Stimulated activated CD8-positive, alpha-beta memory T cell treated with anti-CD3 and anti-CD28 coated beads, Interleukin-7, amount 100 ng/mL, for 4 hours (primary cell): ENCODE data around the gene HMGXB4.
"Not testable (repeated sequence)": the region's sequence is repeated elsewhere in the genome, so short reads cannot be mapped to it uniquely, and the experiment has no call there.

Experiments
- DNase-seq, 2 donors: peaks; one replicate each; pipeline ENCODE4 v3.0.0-alpha.2; 2020; ENCODE audit warnings: low read depth in 2 of 2

The HMGXB4 gene, protein sequence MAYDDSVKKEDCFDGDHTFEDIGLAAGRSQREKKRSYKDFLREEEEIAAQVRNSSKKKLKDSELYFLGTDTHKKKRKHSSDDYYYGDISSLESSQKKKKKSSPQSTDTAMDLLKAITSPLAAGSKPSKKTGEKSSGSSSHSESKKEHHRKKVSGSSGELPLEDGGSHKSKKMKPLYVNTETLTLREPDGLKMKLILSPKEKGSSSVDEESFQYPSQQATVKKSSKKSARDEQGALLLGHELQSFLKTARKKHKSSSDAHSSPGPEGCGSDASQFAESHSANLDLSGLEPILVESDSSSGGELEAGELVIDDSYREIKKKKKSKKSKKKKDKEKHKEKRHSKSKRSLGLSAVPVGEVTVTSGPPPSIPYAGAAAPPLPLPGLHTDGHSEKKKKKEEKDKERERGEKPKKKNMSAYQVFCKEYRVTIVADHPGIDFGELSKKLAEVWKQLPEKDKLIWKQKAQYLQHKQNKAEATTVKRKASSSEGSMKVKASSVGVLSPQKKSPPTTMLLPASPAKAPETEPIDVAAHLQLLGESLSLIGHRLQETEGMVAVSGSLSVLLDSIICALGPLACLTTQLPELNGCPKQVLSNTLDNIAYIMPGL

DNA sequence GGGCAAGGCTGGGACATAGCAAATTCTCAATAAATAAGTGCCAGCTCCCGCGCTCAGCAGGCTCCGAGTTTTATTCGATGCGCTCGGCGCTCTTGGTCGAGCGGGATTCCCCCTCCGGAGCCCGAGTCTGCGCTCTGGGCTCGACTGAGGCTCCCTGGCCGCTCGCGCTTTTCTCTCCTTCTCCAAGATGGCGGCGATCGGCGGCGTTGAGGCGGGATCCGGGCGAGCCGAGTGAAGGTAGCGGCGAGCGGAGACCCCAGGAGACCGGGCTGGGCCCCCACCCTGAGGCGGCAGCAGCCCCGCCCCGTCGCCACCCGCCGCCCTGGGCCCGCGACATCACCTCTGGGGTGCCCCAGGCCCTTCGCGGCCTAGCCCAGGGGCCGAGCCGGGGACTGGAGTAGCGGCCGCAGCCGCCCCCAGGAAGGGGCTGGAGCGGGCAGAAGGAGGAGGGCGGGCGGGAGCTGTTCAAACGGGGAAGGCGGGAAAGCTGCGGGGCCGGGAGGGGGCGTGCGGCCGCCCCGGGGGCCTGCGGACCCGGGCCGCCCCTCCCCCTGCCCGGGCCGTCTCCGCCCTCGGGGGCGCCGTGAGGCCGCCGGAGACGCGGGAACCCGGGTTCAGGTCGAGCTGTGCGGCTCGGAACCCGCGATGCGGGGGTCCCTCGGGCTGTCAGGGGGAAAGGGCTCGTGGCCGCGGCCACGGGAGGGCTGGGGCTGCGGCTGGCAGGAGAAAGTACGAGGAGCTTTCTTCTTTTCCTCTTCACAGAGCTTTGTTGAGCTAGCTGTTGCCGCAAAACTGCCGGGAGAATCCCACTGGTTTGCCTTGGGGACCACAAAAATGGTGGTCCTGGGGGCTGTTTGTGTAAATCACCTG lies at the start of gene HMGXB4:
HMGXB4 (plus strand) TSS at position 173 of the 870 bp plus-strand sequence. CDS start 4,898 bp downstream, outside the sequence.
- DNase-seq = peak; percentile 74 to 83

DNA sequence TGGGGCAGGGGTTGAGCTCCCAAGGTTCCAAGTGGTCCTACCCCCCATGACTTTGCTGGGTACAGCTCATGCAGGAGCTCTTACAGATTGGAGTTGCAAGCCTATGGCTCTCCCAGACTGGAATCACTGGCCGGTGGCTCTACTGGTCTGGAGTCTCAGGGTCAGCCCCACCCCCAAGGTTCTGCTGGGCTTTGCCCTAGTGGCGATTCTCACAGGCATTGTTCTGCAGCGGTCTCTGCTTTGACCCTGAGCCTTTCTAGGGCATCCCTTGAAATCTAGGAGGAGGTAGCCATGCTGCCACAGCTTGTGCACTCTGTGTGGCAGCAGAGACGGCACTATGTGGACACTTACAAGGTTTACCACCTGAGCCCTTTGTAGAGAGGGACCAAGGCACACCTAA lies 49.3 kb upstream of the HMGXB4 start:
- DNase-seq = no peak

DNA sequence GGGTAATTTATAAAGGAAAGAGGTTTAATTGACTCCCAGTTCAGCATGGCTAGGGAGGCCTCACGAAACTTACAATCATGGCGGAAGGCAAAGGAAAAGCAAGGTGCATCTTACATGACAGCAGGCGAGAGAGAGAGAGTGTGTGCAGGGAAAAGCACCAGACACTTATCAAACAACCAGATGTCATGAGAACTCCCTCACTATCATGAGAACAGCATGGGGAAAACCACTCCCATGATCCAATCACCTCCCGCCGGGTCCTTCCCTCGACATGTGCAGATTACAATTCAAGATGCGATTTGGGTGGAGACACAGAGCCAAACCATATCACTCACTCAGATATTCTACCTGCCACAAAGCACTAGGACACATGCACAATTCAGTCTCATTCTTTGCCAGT lies 48.1 kb upstream of the HMGXB4 start:
- no peak for DNase-seq

DNA sequence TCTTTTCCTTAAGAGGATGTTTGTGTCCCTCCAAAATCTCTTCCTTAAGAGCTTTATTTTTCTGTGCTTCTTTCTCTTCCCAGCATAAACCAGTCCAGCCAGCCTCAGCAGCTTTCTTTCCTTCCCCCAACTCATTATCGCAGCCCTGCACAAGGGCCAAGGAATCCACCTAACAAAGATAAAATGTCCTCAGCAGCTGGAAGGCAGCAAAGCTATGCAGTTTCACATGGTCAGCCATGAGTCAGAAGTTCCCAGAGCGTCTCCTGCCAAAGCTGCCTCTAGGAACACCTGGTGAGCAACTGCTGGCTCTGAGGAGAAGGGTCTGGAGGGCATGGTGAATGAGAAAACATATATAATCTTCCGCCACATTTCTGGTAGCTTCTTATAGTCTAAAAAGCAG lies 45.3 kb upstream of the HMGXB4 start:
- no peak for DNase-seq

DNA sequence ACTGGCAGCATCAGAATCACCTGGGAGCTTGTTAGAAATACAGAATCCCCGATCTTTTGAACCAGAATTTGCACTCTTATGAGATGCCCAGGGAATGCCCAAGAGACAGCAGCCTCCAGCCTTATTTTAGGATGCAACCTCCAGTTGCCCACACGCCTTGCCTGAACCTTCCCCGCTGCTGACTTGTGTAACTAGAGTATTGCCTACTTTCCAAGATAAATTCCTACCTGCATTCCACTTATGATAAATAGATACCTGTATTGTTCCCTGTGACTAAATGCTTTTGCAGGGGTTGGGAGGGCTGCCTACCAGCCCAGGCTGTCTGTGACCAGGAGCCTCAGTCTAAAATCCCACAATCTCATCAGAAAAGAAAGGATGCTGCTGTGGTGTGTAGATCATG lies 44.3 kb upstream of the HMGXB4 start:
- DNase-seq = no peak

DNA sequence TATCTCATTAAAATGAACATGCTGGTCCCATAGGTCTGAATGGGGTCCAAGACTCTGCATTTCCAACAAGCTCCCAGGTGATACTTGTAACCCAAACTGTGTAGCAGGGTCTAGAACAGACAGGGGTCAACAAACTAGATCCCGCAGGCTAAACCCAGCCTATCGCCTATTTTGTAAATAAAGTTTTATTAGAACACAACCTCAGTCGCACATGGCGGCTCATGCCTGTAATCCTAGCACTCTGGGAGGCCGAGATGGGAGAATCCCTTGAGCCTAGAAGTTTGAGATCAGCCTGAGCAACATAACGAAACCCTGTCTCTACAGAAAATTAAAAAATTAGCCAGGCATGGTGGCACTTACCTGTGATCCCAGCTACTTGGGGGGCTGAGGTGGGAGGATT lies 42.3 kb upstream of the HMGXB4 start:
- DNase-seq = no peak

DNA sequence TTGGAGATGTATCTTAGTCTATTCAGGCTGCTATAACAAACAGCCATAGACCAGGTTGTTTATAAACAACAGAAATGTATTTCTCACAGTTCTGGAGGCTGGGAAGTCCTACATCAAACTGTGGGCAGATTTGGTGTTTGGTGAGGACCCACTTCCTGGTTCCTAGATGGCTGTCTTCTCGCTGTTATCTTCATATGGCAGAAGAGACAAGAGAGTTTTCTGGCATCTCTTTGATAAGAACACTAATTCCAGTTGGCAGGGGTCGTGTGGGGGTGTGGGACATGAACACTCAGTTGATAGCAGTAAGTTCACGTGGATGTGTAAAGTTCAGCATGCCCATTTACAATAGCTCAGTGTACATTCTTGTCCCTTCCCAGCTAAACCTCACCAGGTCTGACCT lies 41.3 kb upstream of the HMGXB4 start:
- no peak for DNase-seq

DNA sequence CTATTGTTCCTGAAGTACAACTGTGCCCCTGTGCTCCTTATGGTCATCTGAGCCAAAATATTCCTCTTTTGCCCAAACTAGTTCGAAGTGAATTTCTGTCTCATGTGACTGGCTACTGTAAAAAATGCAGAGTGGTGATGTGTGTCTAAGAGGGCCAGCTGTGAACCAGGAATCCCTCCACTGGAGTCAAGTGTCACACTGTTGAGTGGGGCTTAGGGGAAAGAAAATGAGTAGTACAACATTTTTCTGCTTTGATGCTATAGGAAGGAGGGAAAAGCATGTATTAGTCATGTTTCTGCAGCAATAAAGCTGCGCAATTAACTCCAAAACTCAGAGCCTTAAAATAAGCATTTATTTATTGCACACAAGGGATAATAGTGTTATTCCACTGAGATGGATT lies 39.8 kb upstream of the HMGXB4 start:
- no peak for DNase-seq

DNA sequence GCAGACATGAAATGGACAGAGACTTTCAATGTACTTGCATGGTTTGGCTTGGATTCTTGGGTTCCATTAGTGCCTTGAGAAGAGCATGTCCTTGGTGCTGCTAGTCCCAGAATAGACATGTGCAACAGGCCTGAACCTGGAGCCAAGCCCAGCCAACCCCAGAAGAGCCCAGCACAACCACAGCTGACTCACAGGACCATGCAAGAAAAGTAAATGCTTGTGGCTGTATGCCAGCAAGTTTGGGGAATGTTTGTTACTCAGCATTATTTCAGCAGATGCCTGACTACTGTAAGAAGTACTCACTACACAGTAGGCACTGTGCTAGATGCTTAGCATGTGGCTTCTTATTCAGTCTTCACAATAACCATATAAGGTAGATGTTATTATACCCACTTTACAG lies 39.2 kb upstream of the HMGXB4 start:
- DNase-seq = no peak

DNA sequence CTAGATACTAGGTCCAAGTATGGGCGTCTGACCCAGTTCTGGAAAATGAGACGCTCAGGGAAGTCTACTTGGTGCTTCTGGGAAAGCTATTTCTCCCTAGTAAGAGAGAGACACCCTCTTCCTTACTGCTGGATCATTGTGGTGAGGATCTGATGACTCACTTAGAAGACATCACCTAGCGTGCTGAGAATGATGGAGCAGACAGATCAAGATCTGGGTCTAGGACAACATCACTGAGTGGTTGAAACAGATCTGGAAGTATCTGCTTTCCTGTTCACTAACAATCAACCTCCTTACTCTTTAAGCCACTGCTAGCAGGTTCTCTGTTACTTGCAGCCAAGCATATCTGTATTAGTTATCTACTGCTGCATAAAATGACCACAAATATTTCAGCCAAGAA lies 38.3 kb upstream of the HMGXB4 start:
- no peak for DNase-seq

DNA sequence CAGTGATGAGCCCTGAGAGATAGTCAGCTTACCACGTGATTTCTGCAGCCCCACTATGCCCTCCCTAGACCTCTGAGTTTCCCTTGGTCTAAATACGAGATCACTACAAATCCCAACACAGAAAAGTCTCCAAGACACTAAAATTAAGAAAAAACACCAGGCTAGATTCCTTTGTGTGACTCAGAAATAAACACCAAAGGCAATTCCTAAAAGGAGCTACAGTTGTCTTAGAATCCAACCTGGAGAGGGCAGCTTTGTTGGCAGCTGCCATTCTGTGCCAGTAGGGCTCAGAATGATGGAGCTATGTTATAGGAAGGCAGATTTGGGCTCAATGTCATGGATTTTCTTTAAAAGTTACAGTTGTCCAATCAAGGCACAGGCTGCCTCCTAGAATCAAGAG lies 37.1 kb upstream of the HMGXB4 start:
- no peak for DNase-seq

DNA sequence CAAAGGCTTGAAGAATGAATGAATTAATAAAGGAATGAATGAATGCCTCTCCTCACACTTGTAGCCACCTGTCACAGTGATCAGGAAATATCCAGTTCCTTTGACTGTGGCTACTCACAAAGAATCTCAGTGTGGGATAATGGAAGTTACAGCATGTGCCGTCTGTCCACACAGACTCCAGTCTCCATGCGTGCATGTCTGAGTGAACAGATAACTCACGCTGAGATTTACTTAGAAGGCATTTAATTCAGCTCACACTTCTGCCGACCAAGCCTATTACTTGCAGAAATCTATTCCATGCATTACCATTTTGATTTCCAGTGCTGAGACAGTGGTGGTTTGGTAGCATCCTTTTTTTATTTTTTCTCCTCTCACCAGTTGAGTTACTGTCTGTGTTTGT lies 32.3 kb upstream of the HMGXB4 start:
- no peak for DNase-seq

DNA sequence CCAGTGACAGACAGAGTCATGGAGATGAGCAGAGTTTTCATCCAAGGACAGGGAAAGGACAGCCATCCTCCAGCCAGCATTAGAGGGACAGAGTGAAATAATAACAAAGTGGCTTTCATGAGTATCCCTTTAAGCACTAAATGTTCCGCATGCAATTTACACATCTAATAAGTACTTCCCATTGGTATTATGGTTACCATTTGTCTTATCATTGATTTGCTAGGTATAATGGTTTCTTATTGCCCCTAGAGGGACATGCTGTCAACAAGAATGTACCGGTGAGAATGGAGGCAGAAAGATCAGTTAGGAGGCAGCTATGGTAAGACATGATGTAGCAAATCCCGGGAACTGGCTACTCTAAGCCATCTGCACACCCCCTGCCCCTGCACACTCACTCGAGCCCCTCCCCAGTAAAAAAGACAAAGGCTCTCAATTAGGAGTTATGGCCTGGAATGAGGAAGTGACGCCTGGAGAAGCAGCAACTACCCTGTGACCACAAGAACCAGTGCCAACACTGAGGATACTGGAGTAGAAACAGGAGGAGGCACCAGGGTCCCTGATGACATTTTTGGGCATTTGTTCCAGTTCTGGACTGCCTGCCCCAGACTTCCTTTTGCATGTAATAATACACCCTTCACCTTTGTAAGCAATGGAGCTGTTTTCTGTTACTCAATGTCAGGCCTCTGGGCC lies 30.2 kb upstream of the HMGXB4 start:
- no peak for DNase-seq

DNA sequence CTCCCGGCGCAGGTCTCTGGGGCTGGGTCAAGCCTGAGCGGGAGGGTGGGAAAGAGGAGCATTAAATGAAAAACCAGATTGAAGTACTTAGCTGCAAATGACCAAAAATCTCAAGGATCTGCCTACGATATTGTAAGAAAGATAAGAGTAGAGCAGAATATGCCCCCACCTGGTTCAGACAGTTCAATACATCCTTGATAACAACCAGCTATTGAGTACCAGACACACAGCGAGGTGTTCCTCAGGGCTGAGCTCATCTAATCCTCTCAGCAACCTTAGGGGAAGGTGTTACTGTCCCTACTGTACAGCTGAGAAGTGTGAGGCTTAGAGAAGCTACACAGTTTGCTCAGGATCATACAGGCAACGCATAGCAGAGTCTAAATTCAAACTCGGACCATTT lies 27.4 kb upstream of the HMGXB4 start:
- DNase-seq = no peak

DNA sequence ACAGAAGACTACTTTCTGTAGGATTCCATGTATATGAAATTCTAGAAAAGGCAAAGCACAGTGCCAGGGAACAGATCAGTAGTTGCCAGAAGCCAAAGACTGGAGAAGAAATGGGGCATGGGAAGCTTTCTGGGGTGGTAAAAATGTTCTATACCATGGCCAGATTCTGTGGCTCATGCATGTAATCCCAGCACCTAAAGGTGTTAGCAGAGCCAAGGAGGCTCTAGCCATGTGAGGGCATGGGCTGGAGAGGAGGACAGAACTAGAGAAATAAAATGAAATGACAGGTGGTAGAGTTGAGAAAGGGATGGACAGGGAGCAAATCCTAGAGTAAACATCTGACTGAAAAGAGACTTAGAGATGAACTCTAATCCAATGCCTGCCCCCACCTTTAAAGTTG lies 26.9 kb upstream of the HMGXB4 start:
- no peak for DNase-seq

DNA sequence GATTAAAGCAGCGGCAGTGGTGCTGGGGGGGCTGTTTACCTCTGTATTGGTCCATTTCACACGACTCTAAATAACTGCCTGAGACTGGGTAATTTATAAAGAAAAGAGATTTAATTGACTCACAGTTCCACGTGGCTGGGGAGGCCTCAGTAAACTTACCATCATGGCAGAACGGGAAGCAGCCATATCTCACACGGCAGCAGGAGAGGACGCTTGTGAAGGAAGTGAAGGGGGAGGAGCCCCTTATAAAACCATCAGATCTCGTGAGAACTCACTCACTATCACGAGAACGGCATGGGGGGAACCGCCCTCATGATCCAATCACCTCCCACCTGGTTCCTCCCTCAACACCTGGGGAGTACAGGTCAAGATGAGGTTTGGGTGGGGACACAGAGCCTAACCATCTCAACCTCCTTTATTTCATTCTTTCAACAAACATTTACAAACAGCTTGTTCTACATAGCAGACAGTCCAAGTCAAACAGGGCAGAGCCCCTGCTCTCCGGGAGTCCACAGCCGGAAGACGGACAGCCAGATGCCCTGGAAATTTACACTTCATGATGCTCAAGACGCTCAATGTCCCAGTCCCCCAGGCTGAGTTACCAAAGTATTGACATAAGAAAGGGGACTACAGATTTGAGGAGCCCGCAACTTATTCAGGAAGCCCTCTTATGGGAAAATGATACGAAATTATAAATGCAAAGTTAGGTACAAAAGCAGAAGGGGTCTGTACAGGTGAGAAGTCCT lies 26.3 kb upstream of the HMGXB4 start:
- no peak for DNase-seq

DNA sequence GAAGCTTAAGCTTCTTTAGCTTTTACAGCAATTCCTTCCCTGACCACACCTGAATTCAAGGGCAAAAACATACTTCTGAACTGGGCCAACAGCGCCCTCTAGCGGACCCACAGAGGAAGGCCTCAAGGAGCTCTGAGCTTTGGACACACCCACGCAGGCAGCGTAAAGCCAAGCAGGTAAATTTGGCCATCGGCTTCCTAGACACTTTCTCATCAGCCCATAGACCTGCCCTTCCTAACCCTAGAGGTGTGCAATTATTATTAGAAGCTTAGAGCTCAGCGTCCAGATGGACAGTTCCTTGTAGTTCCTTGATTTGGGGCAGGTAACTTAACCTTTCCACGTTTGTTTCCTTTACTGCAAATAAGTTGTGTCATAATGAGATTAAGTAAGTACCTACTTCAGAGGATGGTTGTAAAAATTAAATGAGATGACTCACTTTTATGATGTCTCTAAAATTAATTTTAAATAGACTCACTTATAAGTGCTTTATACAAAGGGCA lies 25.7 kb upstream of the HMGXB4 start:
- DNase-seq = peak; percentile 32 to 43

DNA sequence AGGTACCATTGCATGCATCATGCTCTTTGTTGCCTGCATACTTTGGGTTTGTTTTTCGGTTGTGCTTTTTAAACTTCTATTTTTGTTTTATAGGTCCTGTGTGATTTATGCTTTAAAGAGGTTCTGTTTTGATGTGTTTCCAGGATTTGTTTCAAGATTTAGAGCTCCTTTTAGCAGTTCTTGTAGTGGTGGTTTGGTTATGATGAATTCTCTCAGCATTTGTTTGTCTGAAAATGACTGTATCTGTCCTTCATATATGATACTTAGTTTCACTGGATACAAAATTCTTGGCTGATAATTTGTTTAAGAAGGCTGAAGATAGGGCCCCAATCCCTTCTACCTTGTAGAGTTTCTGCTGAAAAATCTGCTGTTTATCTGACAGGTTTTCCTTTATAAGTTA lies 18.5 kb upstream of the HMGXB4 start:
- not testable (repeated sequence) for DNase-seq

DNA sequence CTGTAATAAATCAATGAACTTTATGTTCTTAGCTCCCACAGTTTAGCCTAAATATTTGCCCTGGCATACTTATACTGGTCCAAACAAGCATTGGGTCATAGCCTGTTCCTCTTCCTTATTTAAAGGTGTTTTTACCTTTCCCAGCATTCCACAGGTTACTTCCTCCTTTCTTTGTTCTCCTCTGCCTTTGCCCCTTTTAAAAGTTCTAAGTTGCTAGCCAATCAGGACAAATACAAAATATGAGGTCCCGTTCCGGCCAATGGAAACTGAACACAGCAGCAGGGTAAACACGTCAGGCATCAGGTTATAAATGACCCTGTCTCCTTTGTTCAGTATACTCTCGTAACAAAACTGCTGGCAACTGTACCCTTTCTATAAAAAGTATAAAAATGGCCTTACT lies 12.8 kb upstream of the HMGXB4 start:
- DNase-seq = not testable (repeated sequence)

DNA sequence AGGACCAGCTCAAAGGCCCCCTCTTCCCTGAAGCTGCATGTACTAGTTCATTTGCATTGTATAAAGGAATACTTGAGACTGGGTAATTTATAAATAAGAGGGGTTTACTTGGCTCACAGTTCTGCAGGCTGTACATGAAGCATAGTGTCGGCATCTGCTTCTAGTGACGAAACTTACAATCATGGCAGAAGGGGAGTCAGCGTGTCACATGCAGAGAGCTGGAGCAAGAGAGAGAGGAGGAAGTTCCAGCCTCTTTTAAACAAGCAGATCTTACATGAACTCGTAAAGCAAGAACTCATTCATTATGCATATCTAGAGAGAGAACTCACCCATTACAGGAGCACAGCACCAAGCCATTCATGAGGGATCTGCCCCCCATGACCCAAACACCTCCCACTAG lies 7.1 kb upstream of the HMGXB4 start:
- no peak for DNase-seq

DNA sequence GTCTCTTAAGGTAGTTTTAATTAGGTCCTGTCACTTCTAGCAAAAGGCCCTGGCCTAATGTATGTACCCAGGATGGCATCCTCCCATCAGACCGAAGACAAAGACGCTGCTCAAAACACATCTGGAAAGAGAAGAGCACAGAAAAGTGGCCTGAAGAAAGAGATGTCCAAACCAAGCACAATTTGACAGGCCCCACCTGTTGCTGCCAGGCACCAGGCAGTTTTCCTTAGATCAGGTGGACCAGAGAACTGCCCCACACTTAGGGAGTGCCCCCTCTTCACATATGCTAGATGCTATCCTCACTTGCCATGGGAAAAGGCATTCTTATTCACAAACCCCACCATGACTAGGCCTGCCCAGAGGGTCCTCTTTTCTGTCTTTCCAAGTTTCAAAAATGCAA lies 3.3 kb upstream of the HMGXB4 start:
- DNase-seq = no peak
